ENCODE data around the gene MRTFA. TPM values are rescaled to one million over a fixed set of nuclear protein-coding genes. Genes with fewer than 3 reads are reported as not detected.

The MRTFA gene
- total and polyA plus RNA-seq, 9 of the 15 experiments (the other 6 are each of a cell fraction or from before 2014, with no cell fraction given), result 0.84 to 21.1 (median 3.7) TPM

DNA sequence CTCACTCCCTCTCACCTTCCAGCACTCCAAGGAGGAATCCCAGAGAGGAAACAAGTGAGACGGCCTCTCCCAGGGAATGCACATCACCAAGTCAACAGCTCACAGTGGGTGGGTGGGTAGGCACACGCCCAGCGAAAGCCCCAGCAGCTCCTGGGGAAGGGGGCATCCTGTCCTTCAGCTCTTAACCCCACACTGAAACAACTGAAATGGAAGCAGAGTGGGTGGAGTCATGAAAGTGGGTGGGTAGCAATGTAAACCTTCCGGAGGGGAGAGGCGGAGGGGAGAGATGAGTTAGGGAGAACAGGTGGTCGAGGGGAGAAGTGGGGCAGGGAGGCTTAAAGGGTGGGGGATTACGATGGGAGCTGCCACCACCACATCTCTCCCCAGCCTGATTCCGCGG, 48.2 kb upstream of the MRTFA start:
- H3K9me3 ChIP-seq (replicated peaks; ENCODE audit: control insufficient read depth, insufficient read depth, low read depth, low read length), result no peaks in the 10 kb centered on the region
- DNase-seq (ENCODE audit: extremely low read depth in 1 of 4, low spot score in 3 of 4) (no peak), FAIRE-seq (no peak), ATAC-seq (no peak)
- POLR2A ChIA-PET, result interaction anchor here (0.7 to 0.8 kb wide), 2 partner anchors 8 to 33 kb away, joined by 3 read pairs; no protein-coding TSS in a partner anchor
- H3K4me1 ChIP-seq (replicated peaks in 1 of 2; ENCODE audit: control insufficient read depth in 2 of 2, insufficient read depth in 2 of 2, low read length in 2 of 2), result peaks cover 0 to 6% of the 10 kb centered on the region in 2 experiments; a peak in 2 of 5 replicates
- no peak overlapping the region for H3K27ac ChIP-seq (ENCODE audit: extremely low read depth, low read depth, low read length)
- H3K79me2 ChIP-seq (ENCODE audit: control insufficient read depth, insufficient read depth, low read length), result no peaks in the 10 kb centered on the region
- H3K36me3 ChIP-seq (ENCODE audit: control insufficient read depth, insufficient read depth, low read length), result no peaks in the 10 kb centered on the region
- in situ Hi-C loops (cut with MboI) (loop anchor here (10.0 kb wide), 1 partner anchor 70 kb away; no protein-coding TSS in a partner anchor), intact Hi-C loops (cut with micrococcal nuclease) (no loop called here)
- no peak overlapping the region for H3K4me3 ChIP-seq
- WGBS (ENCODE audit: insufficient coverage, low coverage, missing lambda C conversion rate), result 55% methylated on average over 6 of the region's 9 CpGs
- CTCF ChIA-PET (ENCODE audit: low intra/inter-chr PET ratio), result no interaction called here
- no TSS peak for BruUV-seq (replicated peaks)
- H2AFZ ChIP-seq (ENCODE audit: low read depth, low read length), result no peak overlapping the region
- no peak for TF ChIP-seq STAT5A (IDR thresholded peaks at IDR 0.05; ENCODE audit: borderline replicate concordance, low read length)
- no peak for TF ChIP-seq PHF20 (IDR thresholded peaks at IDR 0.05; ENCODE audit: partially characterized antibody)
- no peak for TF ChIP-seq RFX1 (IDR thresholded peaks at IDR 0.05)
- TF ChIP-seq TFAP4 (CRISPR knock-in tag; IDR thresholded peaks at IDR 0.05; ENCODE audit: borderline replicate concordance), result no peak
- TF ChIP-seq RBM14 (IDR thresholded peaks at IDR 0.05; ENCODE audit: borderline replicate concordance, insufficient read depth, low read depth, low read length), result no peak
- TF ChIP-seq ZNF408 (CRISPR knock-in tag; IDR thresholded peaks at IDR 0.05; ENCODE audit: low read depth), result no peak
- TF ChIP-seq HDAC6 (IDR thresholded peaks at IDR 0.05; ENCODE audit: low read depth, low read length), result no peak
- TF ChIP-seq MYC (IDR thresholded peaks at IDR 0.05; ENCODE audit: low read depth, low read length), result no peak
- no peak for TF ChIP-seq MYC (CRISPR knock-in tag; IDR thresholded peaks at IDR 0.05; ENCODE audit: borderline replicate concordance, low read depth)
- TF ChIP-seq SRF (CRISPR knock-in tag; IDR thresholded peaks at IDR 0.05), result no peak
- TF ChIP-seq EGR1 (conservative IDR thresholded peaks at IDR 0.05), result no peak
- TF ChIP-seq ZNF551 (CRISPR knock-in tag; IDR thresholded peaks at IDR 0.05), result no peak
- TF ChIP-seq SIX5 (IDR thresholded peaks at IDR 0.05; ENCODE audit: borderline replicate concordance in 1 of 2, insufficient read depth in 1 of 2, low read depth in 1 of 2, low read length in 2 of 2), result no peak
- no peak for TF ChIP-seq NR2F6 (CRISPR knock-in tag; IDR thresholded peaks at IDR 0.05)
- TF ChIP-seq, protein P1, sequence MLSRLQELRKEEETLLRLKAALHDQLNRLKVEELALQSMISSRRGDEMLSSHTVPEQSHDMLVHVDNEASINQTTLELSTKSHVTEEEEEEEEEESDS (CRISPR knock-in tag; IDR thresholded peaks at IDR 0.05), result no peak
- H4K20me1 ChIP-seq (replicated peaks; ENCODE audit: control insufficient read depth, insufficient read depth, low read length), result no peaks in the 10 kb centered on the region
- H3K9ac ChIP-seq (ENCODE audit: insufficient read depth in 1 of 2, low read depth in 2 of 2, low read length in 2 of 2), result no peak overlapping the region
- no peaks in the 10 kb centered on the region for H3K9me1 ChIP-seq (ENCODE audit: control insufficient read depth, insufficient read depth, low read length)
- H3K4me2 ChIP-seq (ENCODE audit: insufficient read depth, low read length), result no peak overlapping the region
- peaks cover under 1 to 23% of the 10 kb centered on the region in 2 experiments; a peak in 3 of 5 replicates for H3K27me3 ChIP-seq (ENCODE audit: control insufficient read depth in 2 of 2, insufficient read depth in 2 of 2, low read length in 2 of 2)
